Liver (tissue), 9 donors: ENCODE data around the gene PCDHGA12. TPM values are rescaled to one million over a fixed set of nuclear protein-coding genes. Genes with fewer than 3 reads are reported as not detected.

Experiments
- DNase-seq: peaks from one replicate; pipeline ENCODE4 v3.0.0-alpha.2; 2017; ENCODE audit warnings: low spot score
- H3K27ac ChIP-seq, 2 donors: one replicate each; pipeline ENCODE4 v1.7.0; 2013; ENCODE audit warnings: inconsistent platforms in 2 of 2, low read length in 2 of 2, control low read depth in 1 of 2, low read depth in 1 of 2, mild to moderate bottlenecking in 1 of 2
- H3K27me3 ChIP-seq, 4 donors: one replicate each; pipeline versions ENCODE4 v1.6.1 to v1.7.0; 2013; ENCODE audit warnings: low read length in 3 of 4, inconsistent platforms in 1 of 4, mild to moderate bottlenecking in 1 of 4, moderate library complexity in 1 of 4; ENCODE audit not compliant: control insufficient read depth in 4 of 4, insufficient read depth in 4 of 4
- H3K36me3 ChIP-seq, 4 donors: one replicate each; pipeline versions ENCODE4 v1.6.1 to v1.7.0; 2013; ENCODE audit warnings: low read length in 3 of 4, mild to moderate bottlenecking in 3 of 4, low read depth in 1 of 4, moderate library complexity in 1 of 4; ENCODE audit not compliant: control insufficient read depth in 4 of 4, insufficient read depth in 3 of 4
- H3K4me1 ChIP-seq, 4 donors: one replicate each; pipeline versions ENCODE4 v1.6.1 to v1.7.0; 2013; ENCODE audit warnings: low read length in 3 of 4, mild to moderate bottlenecking in 3 of 4, moderate library complexity in 1 of 4; ENCODE audit not compliant: control insufficient read depth in 4 of 4, insufficient read depth in 4 of 4
- H3K4me3 ChIP-seq, 3 donors: one replicate each; pipeline versions ENCODE4 v1.6.1 to v1.7.0; 2013; ENCODE audit warnings: low read length in 3 of 3, control low read depth in 1 of 3, low read depth in 1 of 3, mild to moderate bottlenecking in 1 of 3
- H3K9ac ChIP-seq, 2 donors: one replicate each; pipeline ENCODE4 v1.7.0; 2013; ENCODE audit warnings: low read length in 2 of 2, mild to moderate bottlenecking in 2 of 2, moderate library complexity in 2 of 2, control low read depth in 1 of 2, low read depth in 1 of 2
- H3K9me3 ChIP-seq, 4 donors: one replicate each; pipeline versions ENCODE4 v1.6.1 to v1.7.0; 2013; ENCODE audit warnings: low read length in 3 of 4; ENCODE audit not compliant: control insufficient read depth in 4 of 4
- CTCF ChIP-seq: fragments of 150-350 bp; IDR thresholded peaks from 2 replicates; pipeline ENCODE4 v1.5.1; 2017; ENCODE audit warnings: improper control_type of control experiment, low read depth, low read length; ENCODE audit not compliant: missing input control
- EGR1 ChIP-seq, 2 donors: IDR thresholded peaks; 2 replicates each; pipeline ENCODE4 v1.6.1; 2016 to 2018; ENCODE audit warnings: antibody characterized with exemption in 2 of 2, low read depth in 2 of 2
- FOXA2 ChIP-seq: IDR thresholded peaks from 2 replicates; pipeline ENCODE4 v1.6.1; 2016; ENCODE audit warnings: antibody characterized with exemption
- GABPA ChIP-seq, 2 donors: IDR thresholded peaks in 1 of 2; conservative IDR thresholded peaks in 1 of 2; 2 replicates each; pipeline ENCODE4 v1.6.1; 2016; ENCODE audit warnings: antibody characterized with exemption in 2 of 2, mild to moderate bottlenecking in 1 of 2, moderate library complexity in 1 of 2
- HNF4G ChIP-seq: IDR thresholded peaks from 2 replicates; pipeline ENCODE4 v1.6.1; 2016; ENCODE audit warnings: antibody characterized with exemption
- NR2F2 ChIP-seq: IDR thresholded peaks from 2 replicates; pipeline ENCODE4 v1.6.1; 2016; ENCODE audit warnings: antibody characterized with exemption
- RAD21 ChIP-seq, 2 donors: IDR thresholded peaks; 2 replicates each; pipeline ENCODE4 v1.6.1; 2016; ENCODE audit warnings: antibody characterized with exemption in 2 of 2, mild to moderate bottlenecking in 2 of 2
- RXRA ChIP-seq, 2 donors: IDR thresholded peaks; 2 replicates each; pipeline ENCODE4 v1.6.1; 2017 to 2018; ENCODE audit warnings: antibody characterized with exemption in 2 of 2, mild to moderate bottlenecking in 1 of 2
- WGBS: extraction: QIAGEN DNeasy Blood & Tissue Kit; methylation state at CpG from one replicate; pipeline ENCODE4 v1.1.7; 2013; 5-methylcytosine and 5-hydroxymethylcytosine counted together
- polyA plus RNA-seq, 2 donors: library from polyadenylated mRNA; stranded (reverse) in 1 of 2; unstranded in 1 of 2; fragments of 200-250 nt in 1 of 2; fragments of >200 nt in 1 of 2; fragmentation: Nextera tagmentation in 1 of 2; extraction: Ambion mirVana in 1 of 2; gene quantifications; one replicate each; pipeline versions ENCODE4 v1.2.1 to v1.2.3, GENCODE V29; 2013 to 2015
- total RNA-seq, 2 donors: library from RNA; depleted of rRNA; stranded (reverse); fragments of >200 nt; gene quantifications; one replicate each; pipeline ENCODE4 v1.2.3, GENCODE V29; 2014
- TF ChIP-seq, protein P1 (sequence below): IDR thresholded peaks from 2 replicates; pipeline ENCODE4 v1.6.1; 2016; ENCODE audit warnings: antibody characterized with exemption
- TF ChIP-seq, protein P2 (sequence below): IDR thresholded peaks from 2 replicates; pipeline ENCODE4 v1.6.1; 2016; ENCODE audit warnings: antibody characterized with exemption, mild to moderate bottlenecking
- TF ChIP-seq, protein P3 (sequence below): IDR thresholded peaks from 2 replicates; pipeline ENCODE4 v1.6.1; 2016; ENCODE audit warnings: antibody characterized with exemption
- donor health status: healthy.
- donor health status: healthy.
- donor health status: healthy.
- donor health status: healthy.
- donor health status: healthy.

Gene PCDHGA12
- total and polyA plus RNA-seq, 4 donors, result 0.37 to 1.9 (median 0.56) TPM

DNA sequence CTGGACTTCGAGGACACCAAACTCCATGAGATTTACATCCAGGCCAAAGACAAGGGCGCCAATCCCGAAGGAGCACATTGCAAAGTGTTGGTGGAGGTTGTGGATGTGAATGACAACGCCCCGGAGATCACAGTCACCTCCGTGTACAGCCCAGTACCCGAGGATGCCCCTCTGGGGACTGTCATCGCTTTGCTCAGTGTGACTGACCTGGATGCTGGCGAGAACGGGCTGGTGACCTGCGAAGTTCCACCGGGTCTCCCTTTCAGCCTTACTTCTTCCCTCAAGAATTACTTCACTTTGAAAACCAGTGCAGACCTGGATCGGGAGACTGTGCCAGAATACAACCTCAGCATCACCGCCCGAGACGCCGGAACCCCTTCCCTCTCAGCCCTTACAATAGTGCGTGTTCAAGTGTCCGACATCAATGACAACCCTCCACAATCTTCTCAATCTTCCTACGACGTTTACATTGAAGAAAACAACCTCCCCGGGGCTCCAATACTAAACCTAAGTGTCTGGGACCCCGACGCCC, 46.8 kb downstream of the PCDHGA12 start:
- Histone ChIP-seq H3K27me3 (no peaks in the 10 kb centered on the region), H3K9ac (no peak overlapping the region), H3K9me3 (no peaks in the 10 kb centered on the region), H3K4me3 (peak overlapping the region; percentile 64 to 72 (median 71)), H3K27ac (peak overlapping the region in 1 of 2 donors; percentile 71), H3K4me1 (peaks cover 0 to 31% (median 14%) of the 10 kb centered on the region in 4 donors), H3K36me3 (no peaks in the 10 kb centered on the region)
- no peak for DNase-seq
- TF ChIP-seq NR2F2 (no peak), FOXA2 (no peak), EGR1 (IDR thresholded peaks at IDR 0.05; ENCODE audit: low read depth in 2 of 2) (no peak), RXRA (IDR thresholded peaks at IDR 0.05) (no peak), RAD21 (IDR thresholded peaks at IDR 0.05) (no peak), GABPA (IDR thresholded peaks at IDR 0.05 in 1 of 2, conservative IDR thresholded peaks at IDR 0.05 in 1 of 2) (no peak)
- TF ChIP-seq, protein P1, sequence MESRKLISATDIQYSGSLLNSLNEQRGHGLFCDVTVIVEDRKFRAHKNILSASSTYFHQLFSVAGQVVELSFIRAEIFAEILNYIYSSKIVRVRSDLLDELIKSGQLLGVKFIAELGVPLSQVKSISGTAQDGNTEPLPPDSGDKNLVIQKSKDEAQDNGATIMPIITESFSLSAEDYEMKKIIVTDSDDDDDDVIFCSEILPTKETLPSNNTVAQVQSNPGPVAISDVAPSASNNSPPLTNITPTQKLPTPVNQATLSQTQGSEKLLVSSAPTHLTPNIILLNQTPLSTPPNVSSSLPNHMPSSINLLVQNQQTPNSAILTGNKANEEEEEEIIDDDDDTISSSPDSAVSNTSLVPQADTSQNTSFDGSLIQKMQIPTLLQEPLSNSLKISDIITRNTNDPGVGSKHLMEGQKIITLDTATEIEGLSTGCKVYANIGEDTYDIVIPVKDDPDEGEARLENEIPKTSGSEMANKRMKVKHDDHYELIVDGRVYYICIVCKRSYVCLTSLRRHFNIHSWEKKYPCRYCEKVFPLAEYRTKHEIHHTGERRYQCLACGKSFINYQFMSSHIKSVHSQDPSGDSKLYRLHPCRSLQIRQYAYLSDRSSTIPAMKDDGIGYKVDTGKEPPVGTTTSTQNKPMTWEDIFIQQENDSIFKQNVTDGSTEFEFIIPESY, result no peak
- TF ChIP-seq, protein P2, sequence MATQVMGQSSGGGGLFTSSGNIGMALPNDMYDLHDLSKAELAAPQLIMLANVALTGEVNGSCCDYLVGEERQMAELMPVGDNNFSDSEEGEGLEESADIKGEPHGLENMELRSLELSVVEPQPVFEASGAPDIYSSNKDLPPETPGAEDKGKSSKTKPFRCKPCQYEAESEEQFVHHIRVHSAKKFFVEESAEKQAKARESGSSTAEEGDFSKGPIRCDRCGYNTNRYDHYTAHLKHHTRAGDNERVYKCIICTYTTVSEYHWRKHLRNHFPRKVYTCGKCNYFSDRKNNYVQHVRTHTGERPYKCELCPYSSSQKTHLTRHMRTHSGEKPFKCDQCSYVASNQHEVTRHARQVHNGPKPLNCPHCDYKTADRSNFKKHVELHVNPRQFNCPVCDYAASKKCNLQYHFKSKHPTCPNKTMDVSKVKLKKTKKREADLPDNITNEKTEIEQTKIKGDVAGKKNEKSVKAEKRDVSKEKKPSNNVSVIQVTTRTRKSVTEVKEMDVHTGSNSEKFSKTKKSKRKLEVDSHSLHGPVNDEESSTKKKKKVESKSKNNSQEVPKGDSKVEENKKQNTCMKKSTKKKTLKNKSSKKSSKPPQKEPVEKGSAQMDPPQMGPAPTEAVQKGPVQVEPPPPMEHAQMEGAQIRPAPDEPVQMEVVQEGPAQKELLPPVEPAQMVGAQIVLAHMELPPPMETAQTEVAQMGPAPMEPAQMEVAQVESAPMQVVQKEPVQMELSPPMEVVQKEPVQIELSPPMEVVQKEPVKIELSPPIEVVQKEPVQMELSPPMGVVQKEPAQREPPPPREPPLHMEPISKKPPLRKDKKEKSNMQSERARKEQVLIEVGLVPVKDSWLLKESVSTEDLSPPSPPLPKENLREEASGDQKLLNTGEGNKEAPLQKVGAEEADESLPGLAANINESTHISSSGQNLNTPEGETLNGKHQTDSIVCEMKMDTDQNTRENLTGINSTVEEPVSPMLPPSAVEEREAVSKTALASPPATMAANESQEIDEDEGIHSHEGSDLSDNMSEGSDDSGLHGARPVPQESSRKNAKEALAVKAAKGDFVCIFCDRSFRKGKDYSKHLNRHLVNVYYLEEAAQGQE, result no peak
- WGBS, result 31% methylated on average over 24 of the region's 24 CpGs

DNA sequence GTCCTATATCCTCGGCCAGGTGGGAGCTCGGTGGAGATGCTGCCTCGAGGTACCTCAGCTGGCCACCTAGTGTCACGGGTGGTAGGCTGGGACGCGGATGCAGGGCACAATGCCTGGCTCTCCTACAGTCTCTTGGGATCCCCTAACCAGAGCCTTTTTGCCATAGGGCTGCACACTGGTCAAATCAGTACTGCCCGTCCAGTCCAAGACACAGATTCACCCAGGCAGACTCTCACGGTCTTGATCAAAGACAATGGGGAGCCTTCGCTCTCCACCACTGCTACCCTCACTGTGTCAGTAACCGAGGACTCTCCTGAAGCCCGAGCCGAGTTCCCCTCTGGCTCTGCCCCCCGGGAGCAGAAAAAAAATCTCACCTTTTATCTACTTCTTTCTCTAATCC, 47.5 kb downstream of the PCDHGA12 start:
- Histone ChIP-seq H3K27ac (no peak overlapping the region), H3K4me1 (peaks cover 0 to 31% (median 14%) of the 10 kb centered on the region in 4 donors), H3K9me3 (no peaks in the 10 kb centered on the region), H3K9ac (no peak overlapping the region), H3K4me3 (peak overlapping the region in 1 of 3 donors; percentile 12), H3K36me3 (no peaks in the 10 kb centered on the region), H3K27me3 (no peaks in the 10 kb centered on the region)
- TF ChIP-seq GABPA (IDR thresholded peaks at IDR 0.05 in 1 of 2, conservative IDR thresholded peaks at IDR 0.05 in 1 of 2), result no peak
- DNase-seq, result no peak
- 46% methylated on average over 13 of the region's 13 CpGs for WGBS

GRCh38 chr5:141478321-141478945, 48.1 kb downstream of the PCDHGA12 start:
- H3K27me3 ChIP-seq, result peaks cover 0 to 1% (median 0%) of the 10 kb centered on the region in 4 donors
- no peak for TF ChIP-seq RXRA (IDR thresholded peaks at IDR 0.05)
- TF ChIP-seq CTCF, result no peak
- TF ChIP-seq, protein P1, result no peak
- no peak for TF ChIP-seq EGR1 (IDR thresholded peaks at IDR 0.05; ENCODE audit: low read depth in 2 of 2)
- TF ChIP-seq HNF4G, result no peak
- no peak for TF ChIP-seq NR2F2
- TF ChIP-seq, protein P3, sequence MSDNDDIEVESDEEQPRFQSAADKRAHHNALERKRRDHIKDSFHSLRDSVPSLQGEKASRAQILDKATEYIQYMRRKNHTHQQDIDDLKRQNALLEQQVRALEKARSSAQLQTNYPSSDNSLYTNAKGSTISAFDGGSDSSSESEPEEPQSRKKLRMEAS, result no peak
- no peak for TF ChIP-seq GABPA (IDR thresholded peaks at IDR 0.05 in 1 of 2, conservative IDR thresholded peaks at IDR 0.05 in 1 of 2)

More at GRCh38 chr5:141478321-141478945, 48.1 kb downstream of the PCDHGA12 start:
- no peak for DNase-seq
- WGBS, result 27% methylated on average over 20 of the region's 20 CpGs
- peaks cover 0 to 1% (median 0%) of the 10 kb centered on the region in 4 donors for H3K36me3 ChIP-seq
- H3K27ac ChIP-seq, result no peak overlapping the region
- H3K9me3 ChIP-seq, result no peaks in the 10 kb centered on the region
- H3K9ac ChIP-seq, result no peak overlapping the region
- peaks cover 0 to 31% (median 14%) of the 10 kb centered on the region in 4 donors for H3K4me1 ChIP-seq
- peak overlapping the region in 1 of 3 donors; percentile 12 for H3K4me3 ChIP-seq
